ENCODE results near the gene RSPO1.
"Not testable (repeated sequence)": the region's sequence is repeated elsewhere in the genome, so short reads cannot be mapped to it uniquely, and the experiment has no call there.

RSPO1 gene

DNA sequence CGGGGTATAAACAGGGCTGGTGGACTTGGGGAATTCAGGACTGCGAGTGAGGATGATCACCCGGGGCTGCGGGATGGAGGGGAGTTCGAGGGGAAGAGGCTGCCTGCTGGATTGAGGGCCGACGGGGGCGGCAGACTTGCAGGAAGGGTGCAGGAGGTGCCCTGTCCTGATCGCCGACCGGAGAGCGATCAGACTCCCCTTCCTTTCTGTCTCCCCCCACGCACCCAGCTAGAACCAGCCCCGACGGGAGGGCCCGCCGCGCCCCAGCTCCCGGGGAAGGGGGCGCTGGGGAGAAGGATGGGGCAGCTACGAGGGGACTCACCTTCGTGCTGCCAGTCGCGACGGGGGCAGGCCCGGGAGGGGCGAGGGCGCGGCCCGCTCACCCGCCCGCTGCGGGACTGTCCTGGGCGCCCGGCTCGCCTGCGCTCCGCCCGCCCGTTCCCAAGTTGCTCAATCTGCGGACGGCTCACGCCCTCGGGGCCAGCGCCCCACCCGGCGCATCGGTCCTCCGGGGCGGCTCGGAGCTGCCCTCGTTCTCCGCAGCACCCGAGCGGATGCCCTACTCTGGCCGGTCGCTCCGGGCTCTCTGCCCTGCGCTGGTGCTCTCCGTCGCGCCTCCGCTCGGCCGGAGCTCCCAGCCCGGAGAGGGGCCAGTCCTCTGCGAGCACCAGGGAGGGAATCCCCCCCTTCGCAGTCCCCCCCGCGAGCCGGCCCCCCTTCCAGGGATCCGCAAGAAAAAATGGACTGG lies at the start of gene RSPO1:
Gene RSPO1, minus strand, starts transcription at position 649 of the 748 bp plus-strand sequence. CDS start 5,231 bp downstream, outside the sequence.
- no peak for DNase-seq

DNA sequence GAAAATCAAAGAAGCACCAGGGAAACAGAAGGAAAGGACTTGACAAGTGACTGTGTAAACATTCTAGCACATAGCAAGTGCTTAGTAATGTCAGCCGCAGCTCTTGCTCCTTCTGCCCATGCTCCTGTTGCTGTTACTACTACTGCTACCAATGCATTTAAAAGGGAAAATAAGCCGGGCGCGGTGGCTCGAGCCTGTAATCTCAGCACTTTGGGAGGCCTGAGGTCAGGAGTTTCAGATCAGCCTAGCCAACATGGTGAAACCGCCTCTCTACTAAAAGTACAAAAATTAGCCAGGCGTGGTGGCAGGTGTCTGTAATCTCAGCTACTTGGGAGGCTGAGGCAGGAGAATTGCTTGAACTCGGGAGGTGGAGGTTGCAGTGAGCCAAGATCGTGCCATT lies 49.5 kb upstream of the RSPO1 start:
- DNase-seq: not testable (repeated sequence)

- peak; percentile 1 to 58 for DNase-seq
These were observed 47.8 kb upstream of the RSPO1 start for GRCh38 chr1:37682334-37682987.

DNA sequence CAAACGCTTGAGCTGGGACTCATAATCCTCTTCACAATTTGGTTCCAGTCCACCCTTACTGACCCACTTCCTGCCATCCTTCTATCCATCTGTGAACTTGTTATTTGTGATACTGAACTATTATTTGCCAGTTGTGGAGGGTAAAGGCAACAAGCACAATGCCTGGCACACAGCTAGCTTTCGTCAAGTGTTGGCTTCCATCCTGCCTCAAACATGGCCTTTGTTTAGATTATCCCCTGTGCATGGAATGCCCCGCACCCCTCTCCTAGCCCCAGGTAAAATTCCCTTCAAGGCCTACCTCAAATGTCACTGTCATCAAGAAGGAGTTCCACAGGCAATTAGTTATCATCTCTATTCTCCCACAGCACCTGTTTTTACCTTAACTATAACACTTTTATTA lies 46.2 kb upstream of the RSPO1 start:
- no peak for DNase-seq

DNA sequence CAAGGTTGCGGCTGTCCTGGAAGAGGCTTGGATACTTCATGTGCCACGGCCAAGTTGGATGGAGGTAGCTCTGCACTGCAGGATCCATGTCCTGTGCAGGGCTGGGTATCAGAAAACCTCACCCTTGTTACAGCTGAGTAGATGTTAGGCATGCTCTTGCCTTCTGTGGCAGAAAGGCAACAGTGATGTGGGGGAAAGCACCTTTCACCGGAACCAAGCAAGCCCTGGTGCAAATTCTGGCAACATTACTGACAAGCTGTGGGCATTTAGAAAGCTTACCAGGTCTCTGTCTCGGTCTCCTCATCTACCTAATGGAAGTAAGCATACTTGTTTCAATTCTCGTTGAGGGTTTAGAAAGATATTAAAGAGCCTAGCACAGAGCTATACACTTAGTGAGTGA lies 43.1 kb upstream of the RSPO1 start:
- DNase-seq: no peak

GRCh38 chr1:37677143-37677439 lies 42.4 kb upstream of the RSPO1 start:
- DNase-seq: no peak

- DNase-seq: no peak
These were observed 41.8 kb upstream of the RSPO1 start for GRCh38 chr1:37676281-37677142.

DNA sequence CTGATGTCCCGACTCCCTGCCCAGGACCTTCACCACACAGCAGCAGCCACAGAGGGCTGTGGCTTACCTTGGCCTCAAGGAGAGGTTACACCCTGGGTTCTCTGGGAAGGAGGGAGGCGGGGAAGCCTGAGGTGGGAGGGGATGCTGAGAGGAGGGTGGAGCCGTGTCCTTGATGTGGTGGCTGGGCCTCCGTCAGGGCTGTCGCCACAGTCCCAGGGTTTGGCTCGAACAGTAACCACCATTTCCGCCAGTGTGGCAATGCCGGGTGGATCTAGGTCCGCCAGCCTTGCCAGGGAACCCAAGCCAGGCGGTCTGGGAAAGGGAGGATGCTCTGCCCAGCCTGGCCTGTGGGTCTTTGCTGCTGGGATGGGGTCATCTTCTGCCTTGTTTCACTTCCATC lies 39.2 kb upstream of the RSPO1 start:
- DNase-seq: no peak

DNA sequence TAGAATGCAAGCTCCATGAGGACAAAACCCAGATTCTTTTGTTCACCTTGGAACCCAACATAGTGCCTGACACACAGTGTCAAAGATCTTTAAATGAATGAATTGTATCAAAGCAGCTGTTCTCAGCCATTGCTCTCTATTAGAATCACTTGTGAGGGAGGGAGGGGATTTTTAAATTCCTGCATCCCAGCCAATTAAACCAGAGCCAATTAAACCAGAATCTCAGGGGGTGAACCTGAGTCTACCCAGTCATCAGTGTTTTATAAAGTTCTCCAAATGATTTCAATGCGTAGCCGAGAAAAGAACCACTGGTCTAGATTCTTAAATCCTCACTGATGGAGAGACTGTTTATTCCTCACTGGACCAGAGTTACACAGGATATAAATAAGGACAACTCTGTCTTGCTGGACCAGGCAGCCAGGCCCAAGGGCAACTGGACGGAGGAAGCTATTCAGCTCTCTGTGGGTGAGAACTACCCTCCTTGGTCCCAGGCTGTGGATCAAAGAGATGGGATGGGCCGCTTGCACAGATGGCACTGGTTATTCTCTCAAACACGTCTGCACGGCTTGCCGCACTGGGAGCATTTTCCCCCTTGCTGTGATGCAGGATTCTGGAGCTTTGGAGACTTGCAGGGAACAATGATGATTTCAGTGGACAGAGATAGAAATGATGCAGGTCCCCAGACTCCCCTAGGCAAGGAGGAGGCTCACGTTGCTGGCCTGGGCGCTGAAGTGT lies 37.6 kb upstream of the RSPO1 start:
- no peak for DNase-seq

DNA sequence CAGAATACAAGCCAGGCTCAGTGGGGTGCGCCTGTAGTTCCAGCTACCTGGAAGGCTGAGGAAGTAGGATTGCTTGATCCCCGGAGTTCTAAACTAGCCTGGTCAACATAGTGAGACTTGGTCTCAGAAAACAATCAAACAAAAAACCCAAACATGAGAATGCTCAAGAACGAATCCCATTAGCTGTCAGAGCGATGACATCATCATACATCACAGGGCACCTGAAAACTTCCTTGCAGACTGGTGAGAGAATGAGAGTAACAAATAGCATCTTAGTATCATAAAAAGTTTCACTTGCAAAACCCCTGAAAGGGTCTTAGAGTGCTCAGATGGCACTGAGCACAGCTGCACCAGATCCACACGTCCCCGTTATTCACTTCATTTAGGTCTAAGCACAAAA lies 36.6 kb upstream of the RSPO1 start:
- DNase-seq: no peak

- no peak for DNase-seq
These were observed 35.4 kb upstream of the RSPO1 start for GRCh38 chr1:37670133-37670532.

- DNase-seq: no peak
These were observed 32.5 kb upstream of the RSPO1 start for GRCh38 chr1:37667023-37667671.

DNA sequence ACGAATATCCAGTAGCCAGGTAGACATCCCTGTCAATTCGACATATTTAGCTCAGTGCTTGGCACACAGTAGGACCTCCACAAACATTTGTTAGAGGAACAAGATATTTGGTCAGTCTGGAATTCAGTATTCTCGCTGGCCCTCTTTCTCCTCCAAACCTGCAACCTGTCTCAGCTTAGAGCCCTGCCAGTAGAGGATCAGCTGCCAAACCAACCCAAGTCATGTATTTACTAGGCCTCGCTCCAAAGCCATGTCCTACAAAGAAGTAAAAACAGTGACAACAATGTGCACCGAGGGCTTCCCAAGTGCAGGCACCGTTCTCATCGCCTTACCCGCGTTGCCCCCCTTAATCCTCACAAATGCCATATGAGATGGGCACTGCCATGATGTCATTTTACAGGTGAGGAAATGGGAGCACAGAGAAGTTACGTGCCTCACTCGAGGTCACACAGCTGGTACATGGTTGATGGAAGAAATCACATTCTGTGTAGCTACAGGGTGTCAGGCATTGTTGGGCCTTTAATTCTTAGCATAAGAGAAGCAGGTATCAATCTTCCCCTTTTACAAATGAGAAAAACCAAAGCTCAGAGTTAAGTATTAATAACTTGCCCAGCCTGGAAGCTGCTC lies 31.7 kb upstream of the RSPO1 start:
- no peak for DNase-seq

DNA sequence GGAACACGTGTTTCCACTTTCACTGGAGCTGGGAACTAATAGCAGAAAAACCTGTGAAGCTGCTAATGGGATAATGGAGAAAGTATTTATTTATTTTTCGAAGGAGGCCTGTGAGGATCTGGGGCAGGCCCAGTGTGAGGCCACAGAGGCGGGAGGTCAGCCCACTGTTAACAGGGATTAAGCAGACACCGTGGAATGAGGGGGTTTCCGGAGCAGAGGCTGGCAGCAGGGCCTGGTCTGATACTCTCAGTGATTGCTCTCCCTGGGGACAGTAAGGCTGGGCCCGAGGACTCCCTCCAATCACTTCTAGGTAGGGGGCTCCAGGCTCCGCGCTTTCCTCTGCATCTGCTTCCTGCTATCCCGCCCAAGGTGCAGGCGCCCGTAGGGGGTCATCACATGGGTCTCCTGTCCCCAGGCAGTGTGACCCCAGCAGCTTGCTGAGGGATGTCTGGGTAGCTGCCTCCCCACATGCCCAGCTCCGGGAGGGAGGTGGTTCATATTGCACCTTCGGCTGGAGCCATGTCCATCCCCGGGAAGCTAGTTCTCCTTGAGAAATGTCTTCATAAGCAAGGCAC lies 28.8 kb upstream of the RSPO1 start:
- no peak for DNase-seq

DNA sequence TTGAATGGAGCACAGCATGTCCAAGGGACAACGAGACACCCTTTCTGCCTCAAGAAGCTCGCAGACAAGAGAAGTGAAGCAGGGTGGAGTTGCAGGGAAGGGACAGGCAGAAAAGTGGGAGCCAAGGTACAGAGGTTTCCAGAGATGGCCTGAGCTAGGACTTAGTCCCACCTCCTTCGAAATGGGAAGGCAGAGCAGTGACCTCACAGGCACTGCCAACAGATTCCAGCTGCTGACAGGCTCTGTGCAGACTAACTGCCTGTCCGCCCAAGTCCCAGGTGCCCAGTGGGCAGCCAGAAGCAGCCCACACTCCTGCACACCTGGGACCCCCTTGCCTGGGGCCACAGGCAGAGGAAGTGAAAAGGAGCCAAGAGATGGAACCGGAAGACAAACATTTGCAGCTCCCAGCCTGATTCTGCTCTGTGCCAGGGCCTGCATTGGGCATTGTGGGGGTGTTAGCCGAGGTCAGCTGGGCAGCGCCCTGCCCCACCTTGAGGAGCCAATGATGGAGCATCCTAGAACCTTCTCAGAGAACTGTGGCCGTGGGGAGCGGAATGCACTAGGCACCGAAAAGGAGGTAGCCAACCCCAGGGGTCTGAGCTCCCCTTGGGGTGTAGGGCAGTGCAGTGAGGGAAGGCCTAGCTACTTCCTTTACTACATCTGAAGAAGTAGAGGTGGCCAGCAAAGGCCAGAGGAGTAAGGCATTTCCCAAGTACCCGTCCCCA lies 27.5 kb upstream of the RSPO1 start:
- DNase-seq: no peak

DNA sequence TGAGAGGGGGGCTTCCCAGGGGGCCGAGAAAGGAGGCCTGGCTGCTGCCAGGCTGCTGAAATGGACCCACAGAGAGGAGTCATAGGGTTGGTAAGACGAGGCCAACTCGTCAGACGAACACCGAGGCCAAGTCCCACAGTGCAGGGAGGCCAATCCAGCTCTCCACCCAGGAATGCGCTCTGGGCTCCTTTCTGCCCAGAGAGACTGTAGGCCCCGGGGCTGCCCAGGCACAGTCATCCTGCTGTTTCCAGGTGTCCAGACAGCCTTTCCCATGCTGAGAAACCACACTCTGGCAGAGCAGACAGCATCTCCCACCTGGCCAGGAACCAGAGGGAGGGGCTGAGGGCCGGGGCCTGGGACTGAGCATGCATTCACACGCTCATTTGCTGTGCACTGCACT lies 26.7 kb upstream of the RSPO1 start:
- DNase-seq: no peak

- no peak for DNase-seq
These were observed 26.0 kb upstream of the RSPO1 start for GRCh38 chr1:37660664-37661063.

DNA sequence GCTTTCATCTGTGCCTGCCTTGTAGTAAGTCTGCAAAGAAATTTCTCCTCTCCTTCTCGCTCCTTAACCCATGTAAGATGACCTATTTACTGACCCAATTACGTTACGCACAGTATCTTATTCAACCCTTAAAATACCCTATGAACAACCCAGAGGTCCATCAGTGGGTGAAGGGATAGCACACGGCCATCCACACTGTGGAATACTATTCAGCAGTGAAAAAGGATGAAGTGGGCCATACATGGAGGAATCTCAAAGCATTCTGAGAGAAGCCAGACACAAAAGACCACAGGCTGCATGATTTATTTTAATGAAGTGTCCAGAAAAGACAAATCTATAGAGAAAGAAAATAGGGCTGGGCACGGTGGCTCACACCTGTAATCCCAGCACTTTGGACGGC lies 23.8 kb upstream of the RSPO1 start:
- DNase-seq: no peak

DNA sequence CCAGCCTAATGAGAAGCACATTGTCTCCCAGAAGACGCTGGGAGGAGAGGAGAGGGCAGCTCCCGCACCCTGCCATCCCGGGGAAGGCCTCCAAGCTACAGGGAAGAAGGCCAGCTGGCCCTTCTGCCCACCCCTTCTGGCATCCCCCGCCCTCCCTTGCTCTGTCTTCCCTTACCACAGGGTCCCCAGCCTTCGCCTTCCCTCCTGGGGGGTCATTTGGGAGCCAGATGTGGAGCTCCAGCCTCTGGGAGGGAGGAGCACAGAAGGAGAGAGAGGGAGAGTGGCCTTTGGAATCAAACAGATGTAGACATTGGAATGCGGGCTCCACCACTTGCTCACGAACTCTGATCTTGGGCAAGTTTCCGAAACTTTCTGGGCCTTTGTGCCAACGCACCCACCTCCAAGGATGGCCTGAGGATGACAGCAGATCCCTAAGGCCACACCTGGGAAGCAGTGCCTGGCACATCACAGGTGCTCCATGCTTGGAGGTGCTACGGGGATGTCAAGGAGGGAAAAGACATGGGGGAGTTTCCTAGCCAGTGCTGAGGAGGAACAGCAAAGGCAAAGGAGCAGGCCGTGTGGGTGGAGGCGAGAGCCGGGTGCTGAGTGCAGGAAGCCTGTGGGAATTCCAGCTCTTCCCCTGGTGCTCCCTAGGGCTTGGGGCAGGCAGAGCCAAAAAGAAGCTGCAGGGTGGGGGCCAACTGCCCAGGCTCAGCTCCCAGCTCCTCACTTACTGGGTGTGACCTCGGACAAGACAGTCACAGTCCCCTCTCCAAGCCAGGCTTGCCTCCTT lies 23.1 kb upstream of the RSPO1 start:
- no peak for DNase-seq

DNA sequence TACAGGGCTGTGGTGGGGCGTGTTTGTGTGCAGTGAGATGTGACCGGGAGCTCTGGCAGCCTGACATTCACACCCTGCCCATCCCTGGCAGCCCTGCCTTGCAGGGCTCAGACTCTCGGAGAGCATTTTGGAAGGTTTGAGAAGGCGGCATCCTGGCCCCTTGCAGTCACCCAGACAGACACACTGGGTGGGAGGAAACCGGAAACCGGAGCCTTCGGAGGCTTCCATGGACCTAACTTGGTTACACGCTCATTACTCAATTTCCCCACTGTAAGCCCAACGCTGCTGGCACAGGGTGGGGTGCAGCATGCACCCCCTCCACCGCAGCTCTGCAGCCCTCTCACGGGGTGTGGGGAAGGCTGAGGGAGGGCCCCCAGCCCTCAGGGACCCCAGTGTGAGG lies 22.2 kb upstream of the RSPO1 start:
- no peak for DNase-seq
